HepG2 (cell line): Measurements from ENCODE around the gene MAB21L4. TPM values are rescaled to one million over a fixed set of nuclear protein-coding genes. Genes with fewer than 3 reads are reported as not detected.

Source experiments
- ATAC-seq: fragments of 200-7000 bp; cut with Tn5 transposase; 3 replicates; pipeline ENCODE4 v1.9.1; 2020; ENCODE audit warnings: mild to moderate bottlenecking, moderate library complexity
- BruUV-seq: library from RNA; stranded (reverse); fragments of 400-500 nt; replicated peaks from 2 replicates; lab custom pipeline; 2021; lab: Mats Ljungman, UMichigan
- CTCF ChIA-PET: fragments of 300-600 bp; formaldehyde crosslinking; extraction: SDS; loops from one replicate; lab custom pipeline; 2021; ENCODE audit warnings: low total read pairs, inconsistent platforms, low intra/inter-chr PET ratio; lab: Yijun Ruan, JAX
- POLR2A ChIA-PET: fragments of 350-600 bp; sonication (Branson Sonifier 250); formaldehyde crosslinking; loops from one replicate; lab custom pipeline; 2020; ENCODE audit warnings: antibody characterized with exemption, inconsistent platforms; lab: Yijun Ruan, JAX
- DNase-seq: peaks from one replicate; pipeline ENCODE4 v3.0.0-alpha.2; 2015; ENCODE audit warnings: low spot score
- FAIRE-seq: peaks from 3 replicates; lab custom pipeline; 2011; peaks lifted over from hg19 to GRCh38; lab: Jason Lieb, UNC
- H2AFZ ChIP-seq: one replicate; pipeline ENCODE4 v1.6.1; 2011; ENCODE audit warnings: low read length, inconsistent platforms
- H3K27ac ChIP-seq: fragments of 300-600 bp; 3 replicates; pipeline ENCODE4 v1.8.0; 2011; ENCODE audit warnings: mixed run types, mild to moderate bottlenecking, mixed read lengths, low read length, inconsistent platforms; ENCODE audit not compliant: insufficient read depth; ENCODE audit errors: extremely low read length
- H3K27me3 ChIP-seq, 2 experiments: fragments of 200-600 bp in 1 of 2; 2 replicates in 1 of 2; 3 replicates in 1 of 2; pipeline versions ENCODE4 v1.6.0 to v1.8.0; 2011; ENCODE audit warnings: low read length in 2 of 2, mild to moderate bottlenecking in 2 of 2, moderate library complexity in 2 of 2, inconsistent platforms in 1 of 2; ENCODE audit not compliant: insufficient read depth in 2 of 2, control insufficient read depth in 1 of 2
- H3K36me3 ChIP-seq, 2 experiments: fragments of 200-600 bp in 1 of 2; replicated peaks in 1 of 2; 2 replicates in 1 of 2; 3 replicates in 1 of 2; pipeline versions ENCODE4 v1.5.1 to v1.8.0; 2011; ENCODE audit warnings: low read length in 2 of 2, inconsistent platforms in 1 of 2; ENCODE audit not compliant: insufficient read depth in 2 of 2, control insufficient read depth in 1 of 2
- H3K4me1 ChIP-seq: 2 replicates; pipeline ENCODE4 v1.5.1; 2012; ENCODE audit warnings: low read length, inconsistent platforms; ENCODE audit not compliant: insufficient read depth
- H3K4me2 ChIP-seq: 2 replicates; pipeline ENCODE4 v1.6.0; 2011; ENCODE audit warnings: low read depth, low read length, inconsistent platforms
- H3K4me3 ChIP-seq, 3 experiments: fragments of 200-600 bp in 1 of 3; sonication (generic), shearing (Covaris generic) in 1 of 3; replicated peaks in 1 of 3; 2 replicates each; pipeline ENCODE4 v1.5.1; 2011 to 2016; ENCODE audit warnings: low read length in 3 of 3, inconsistent platforms in 2 of 3, low read depth in 2 of 3, mild to moderate bottlenecking in 2 of 3, control low read depth in 1 of 3, mixed read lengths in 1 of 3; ENCODE audit not compliant: insufficient read depth in 1 of 3
- H3K79me2 ChIP-seq: one replicate; pipeline ENCODE4 v1.6.1; 2011; ENCODE audit warnings: low read length, inconsistent platforms; ENCODE audit not compliant: insufficient read depth
- H3K9ac ChIP-seq: 2 replicates; pipeline ENCODE4 v1.6.0; 2011; ENCODE audit warnings: mild to moderate bottlenecking, low read depth, low read length, inconsistent platforms; ENCODE audit not compliant: insufficient read depth
- H3K9me3 ChIP-seq: 2 replicates; pipeline ENCODE4 v1.5.1; 2012; ENCODE audit warnings: mild to moderate bottlenecking, low read length
- H4K20me1 ChIP-seq: 2 replicates; pipeline ENCODE4 v1.6.0; 2011; ENCODE audit warnings: inconsistent platforms, mild to moderate bottlenecking, low read length, moderate library complexity; ENCODE audit not compliant: insufficient read depth
- FOXO1 ChIP-seq: sonication (generic); formaldehyde crosslinking; IDR thresholded peaks from 2 replicates; pipeline ENCODE4 v1.4.0; 2020; ENCODE audit warnings: missing genetic modification reagents
- HBP1 ChIP-seq: IDR thresholded peaks from 2 replicates; pipeline ENCODE4 v1.6.1; 2016; ENCODE audit warnings: low read depth, control low read depth
- JARID2 ChIP-seq: sonication (generic); formaldehyde crosslinking; IDR thresholded peaks from 2 replicates; pipeline ENCODE4 v1.8.1; 2023; ENCODE audit warnings: missing genetic modification reagents, inconsistent platforms; ENCODE audit not compliant: insufficient replicate concordance
- MAFK ChIP-seq, 2 experiments: IDR thresholded peaks in 1 of 2; conservative IDR thresholded peaks in 1 of 2; 2 replicates each; pipeline ENCODE4 v1.6.1; 2011; ENCODE audit warnings: improper control_type of control experiment in 2 of 2, low read length in 2 of 2
- MTERF4 ChIP-seq: sonication (generic); formaldehyde crosslinking; IDR thresholded peaks from 2 replicates; pipeline ENCODE4 v1.8.0; 2023; ENCODE audit warnings: mild to moderate bottlenecking, missing genetic modification reagents
- NPAS2 ChIP-seq: sonication (generic); formaldehyde crosslinking; IDR thresholded peaks from 2 replicates; pipeline ENCODE4 v1.8.0; 2022; ENCODE audit warnings: mild to moderate bottlenecking, missing genetic modification reagents, borderline replicate concordance
- PHF21A ChIP-seq: sonication (generic); formaldehyde crosslinking; IDR thresholded peaks from 2 replicates; pipeline ENCODE4 v1.5.0; 2020; ENCODE audit warnings: mild to moderate bottlenecking, missing genetic modification reagents
- TCF7 ChIP-seq: sonication (generic); IDR thresholded peaks from 2 replicates; pipeline ENCODE4 v1.6.1; 2016; ENCODE audit warnings: antibody characterized with exemption, low read depth
- ZNF503 ChIP-seq: sonication (generic); formaldehyde crosslinking; IDR thresholded peaks from 2 replicates; pipeline ENCODE4 v1.4.0; 2020; ENCODE audit warnings: missing genetic modification reagents
- ZNF576 ChIP-seq: sonication (generic); formaldehyde crosslinking; IDR thresholded peaks from 2 replicates; pipeline ENCODE4 v1.4.0; 2020; ENCODE audit warnings: mild to moderate bottlenecking, missing genetic modification reagents
- ZNF687 ChIP-seq: sonication (generic); formaldehyde crosslinking; IDR thresholded peaks from 2 replicates; pipeline ENCODE4 v1.5.1; 2020; ENCODE audit warnings: mild to moderate bottlenecking, missing genetic modification reagents, moderate library complexity
- ZSCAN22 ChIP-seq: sonication (generic); formaldehyde crosslinking; IDR thresholded peaks from 2 replicates; pipeline ENCODE4 v1.4.0; 2020; ENCODE audit warnings: mild to moderate bottlenecking, missing genetic modification reagents
- WGBS: methylation state at CpG from one replicate; pipeline ENCODE4 v1.1.6; 2017; ENCODE audit warnings: low lambda C conversion rate; 5-methylcytosine and 5-hydroxymethylcytosine counted together
- in situ Hi-C: cut with HindIII; loops from 2 replicates; pipeline ENCODE4 v1.10.0; 2017; ENCODE audit warnings: low pct_unique_long_range_greater_than_20kb; ENCODE audit not compliant: extremely low pct_ligation_motif_present
- intact Hi-C: fragments of 100-400 bp; cut with micrococcal nuclease; formaldehyde crosslinking; loops from one replicate; pipeline ENCODE4 v1.10.0; 2022; ENCODE audit not compliant: unreplicated experiment
- polyA plus RNA-seq, 8 experiments: library from polyadenylated mRNA; depleted of rRNA in 3 of 8; stranded (reverse) in 7 of 8; unstranded in 1 of 8; fragments of >200 nt; fragmentation: Illumina TruSeq in 4 of 8; extraction: Trizol in 4 of 8; gene quantifications; 2 replicates each; pipeline versions ENCODE4 v1.2.1 to v1.2.3, GENCODE V29; 2011 to 2016; ENCODE audit warnings: low read depth in 4 of 8, missing spikeins in 1 of 8, mixed read lengths in 1 of 8; ENCODE audit not compliant: insufficient read depth in 1 of 8
- total RNA-seq, 5 experiments: library from RNA; depleted of rRNA; stranded (reverse); fragments of >200 nt; fragmentation: Illumina TruSeq; extraction: Trizol; gene quantifications; 2 replicates each; pipeline ENCODE4 v1.2.3, GENCODE V29; 2016; ENCODE audit warnings: low read depth in 1 of 5

Gene MAB21L4
- total and polyA plus RNA-seq, 2 of the 13 experiments (the other 11 are each of a cell fraction or from before 2014, with no cell fraction given) = 3.0 to 14.0 TPM

GRCh38 chr2:240914645-240915525, 18.9 kb upstream of the MAB21L4 start:
- H3K4me1 ChIP-seq = peaks cover 40% of the 10 kb centered on the region
- ChIA-PET CTCF (interaction anchor here (1.5 to 3.0 kb wide), 4 partner anchors 58 to 76 kb away, joined by 4 to 25 read pairs (median 18); no protein-coding TSS in a partner anchor), POLR2A (interaction anchor here (0.8 to 3.0 kb wide), 6 partner anchors 38 to 77 kb away, joined by 3 to 16 read pairs (median 7); partner anchors contain the start of gene AGXT)
- H3K79me2 ChIP-seq = no peaks in the 10 kb centered on the region
- no peak overlapping the region for H3K9ac ChIP-seq
- DNase-seq = no peak
- peak overlapping the region in 1 of 3 experiments; percentile 68; a peak in 1 of 6 replicates for H3K4me3 ChIP-seq
- H3K9me3 ChIP-seq = no peaks in the 10 kb centered on the region
- no peak overlapping the region for H3K27ac ChIP-seq
- H3K4me2 ChIP-seq = peak overlapping the region; percentile 81; the same call in 1 of the 2 replicates
- WGBS = 50% methylated on average over 13 of the region's 25 CpGs
- no peak overlapping the region for H2AFZ ChIP-seq
- intact Hi-C loops (loop anchor here (1.0 kb wide), 1 partner anchor 74 kb away; no protein-coding TSS in a partner anchor), in situ Hi-C loops (loop anchor here (5.0 kb wide), 1 partner anchor 72 kb away; no protein-coding TSS in a partner anchor)
- ATAC-seq = peak; percentile 7
- no peak for FAIRE-seq
- peaks cover 13 to 74% of the 10 kb centered on the region in 2 experiments; a peak in 4 of 5 replicates for H3K27me3 ChIP-seq
- H4K20me1 ChIP-seq = no peaks in the 10 kb centered on the region
- no TSS peak for BruUV-seq
- H3K36me3 ChIP-seq = no peaks in the 10 kb centered on the region
- no peak for TF ChIP-seq ZNF503 (CRISPR knock-in tag)
- no peak for TF ChIP-seq NPAS2 (CRISPR knock-in tag)
- no peak for TF ChIP-seq JARID2 (CRISPR knock-in tag)
- TF ChIP-seq PHF21A = no peak
- no peak for TF ChIP-seq TCF7
- no peak for TF ChIP-seq ZNF687 (CRISPR knock-in tag)
- no peak for TF ChIP-seq MTERF4 (CRISPR knock-in tag)
- 0 out of 2 replicates have a peak, but pooled peaks have one; percentile 20 for TF ChIP-seq ZNF576 (CRISPR knock-in tag)
- no peak for TF ChIP-seq HBP1 (CRISPR knock-in tag)
- TF ChIP-seq MAFK (conservative IDR thresholded peaks at IDR 0.05 in 1 of 2, IDR thresholded peaks at IDR 0.05 in 1 of 2; ENCODE audit: low read length in 2 of 2) = no peak
- peak; percentile 99 for TF ChIP-seq ZSCAN22 (CRISPR knock-in tag)
- no peak for TF ChIP-seq FOXO1
